EH (cell line): ENCODE results near the gene ABCC12.
A peak's percentile ranks its signal among the peaks of the same experiment; 100 is the strongest.

Experiments used
- DNase-seq: peaks from one replicate; pipeline ENCODE4 v3.0.0-alpha.2; 2015; ENCODE audit warnings: low read depth

Gene ABCC12

DNA sequence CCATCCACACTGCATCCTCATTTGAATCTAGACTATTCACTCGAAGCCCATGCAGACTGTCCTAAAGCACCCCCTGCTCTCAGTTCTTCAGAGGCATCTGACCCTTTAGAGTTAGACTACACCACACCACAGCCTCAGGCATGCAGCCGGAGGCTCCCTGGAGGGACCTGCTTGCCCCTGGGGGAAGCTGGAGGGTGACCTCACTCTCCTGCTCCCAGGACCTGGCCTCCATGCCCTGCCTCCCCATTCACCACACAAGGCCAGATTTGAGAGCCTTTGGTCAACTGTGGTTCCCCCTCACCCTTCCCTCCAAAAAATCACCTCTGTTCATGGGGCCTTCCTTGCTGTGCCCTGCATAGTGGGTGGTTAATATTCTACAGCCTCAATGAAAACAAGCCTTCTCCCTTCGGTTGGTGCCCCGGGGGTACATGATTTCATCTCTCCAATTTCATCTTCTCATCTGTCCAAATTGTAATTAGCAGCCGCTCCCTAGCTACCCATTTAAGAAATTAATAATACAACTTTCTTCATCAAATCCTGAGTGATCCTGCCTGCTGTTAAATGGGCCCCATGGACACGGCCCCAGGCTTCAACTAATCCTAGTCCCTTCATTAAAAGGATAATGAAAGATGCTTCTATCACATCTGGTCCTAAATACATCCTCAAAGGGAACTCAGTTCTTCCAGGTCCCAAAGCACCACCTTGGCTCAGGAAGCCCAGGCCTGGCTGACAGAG, 24.4 kb downstream of the ABCC12 start:
- DNase-seq, result no peak

DNA sequence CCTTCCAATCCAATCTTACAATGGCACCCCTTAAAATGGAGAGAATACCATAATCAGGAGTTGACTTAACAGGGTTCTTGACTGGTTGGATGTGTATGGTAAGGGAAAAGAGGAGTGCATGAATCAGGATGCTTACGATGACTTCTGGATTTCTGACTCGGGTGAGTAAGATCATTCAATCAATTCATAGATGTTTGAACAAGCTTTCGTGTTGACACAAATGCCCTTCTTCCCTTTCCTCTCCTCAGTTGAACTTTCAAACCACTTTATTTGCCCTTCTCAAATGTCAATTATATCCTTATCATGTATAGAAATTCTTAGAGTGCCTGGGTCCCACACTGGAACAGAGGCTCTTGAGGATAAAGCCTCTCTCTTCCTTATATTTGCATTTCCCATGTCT, 25.9 kb downstream of the ABCC12 start:
- no peak for DNase-seq

DNA sequence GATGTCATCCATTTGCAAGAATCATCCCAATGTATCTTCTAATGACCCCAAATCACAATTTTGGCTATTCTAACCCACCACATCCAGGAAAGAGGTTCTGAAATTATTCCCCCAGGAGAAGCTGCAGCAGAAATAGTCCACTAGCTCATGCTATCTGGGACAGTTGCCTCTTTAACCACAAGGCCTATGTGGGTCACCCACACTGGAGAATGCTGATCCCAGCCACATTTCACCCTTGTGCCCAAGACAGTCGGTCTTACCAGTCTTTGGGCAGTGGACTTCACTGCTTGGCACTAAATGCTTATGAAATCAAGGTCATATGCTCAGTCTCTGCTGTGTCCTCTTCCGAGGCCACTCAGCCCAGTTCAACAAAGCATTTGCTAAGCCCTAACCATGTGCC, 27.0 kb downstream of the ABCC12 start:
- DNase-seq, result no peak

DNA sequence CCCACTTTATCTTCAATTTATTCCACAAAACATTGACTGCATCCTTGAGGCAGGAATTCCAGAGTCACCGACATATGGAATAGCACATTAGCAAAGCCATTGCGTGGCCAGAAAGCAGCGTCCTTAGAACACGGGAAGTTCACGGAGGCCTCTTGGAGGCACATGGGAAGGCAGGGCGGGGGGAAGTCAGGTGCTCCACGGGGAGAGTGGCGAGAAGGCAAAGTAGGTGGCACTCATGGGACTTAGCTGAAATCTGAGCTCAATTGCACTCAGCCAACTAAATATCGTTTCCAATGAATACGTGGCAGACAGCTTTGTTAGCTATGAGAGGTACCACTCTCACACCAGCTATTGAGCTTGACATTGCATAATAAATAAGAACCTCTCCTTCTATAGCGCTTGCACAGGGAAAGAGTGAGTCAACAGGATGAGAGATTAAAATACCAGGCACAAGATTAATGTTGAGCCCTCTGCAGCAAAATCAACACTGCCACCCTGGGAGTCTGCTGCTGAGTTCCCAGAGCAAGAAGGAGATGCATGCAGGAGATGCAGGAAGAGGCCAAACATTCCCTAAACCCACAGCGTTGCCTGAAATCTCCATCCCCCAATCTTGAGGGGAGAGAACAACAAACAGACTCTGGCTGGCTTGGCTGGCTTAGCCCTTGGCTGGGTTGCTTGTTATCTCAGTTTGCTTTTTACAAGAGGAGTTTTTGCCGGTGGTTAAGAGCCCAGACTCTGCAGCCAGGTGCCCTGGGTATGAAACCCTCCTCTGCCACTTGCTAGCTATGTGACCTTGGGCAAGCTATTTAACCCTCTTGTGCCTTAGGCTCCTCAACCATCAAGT, 28.8 kb downstream of the ABCC12 start:
- DNase-seq, result peak; percentile 100

DNA sequence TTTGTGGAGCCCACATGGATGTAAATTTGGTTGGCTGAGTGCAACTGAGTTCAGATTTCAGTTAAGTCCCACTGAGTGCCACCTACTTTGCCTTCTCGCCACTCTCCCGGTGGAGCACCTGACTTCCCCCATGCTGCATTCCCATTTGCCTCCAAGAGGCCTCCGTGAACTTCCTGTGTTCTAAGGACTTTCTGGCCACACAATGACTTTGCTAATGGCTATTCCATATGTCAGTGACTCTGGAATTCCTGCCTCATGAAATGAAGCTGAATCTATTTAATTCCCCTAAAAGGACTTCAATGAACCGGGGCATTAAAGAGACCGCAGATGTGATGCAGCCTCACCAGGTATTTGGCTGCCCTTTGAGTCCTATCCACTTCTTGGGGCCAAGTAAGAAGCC, 29.9 kb downstream of the ABCC12 start:
- DNase-seq, result peak; percentile 49

DNA sequence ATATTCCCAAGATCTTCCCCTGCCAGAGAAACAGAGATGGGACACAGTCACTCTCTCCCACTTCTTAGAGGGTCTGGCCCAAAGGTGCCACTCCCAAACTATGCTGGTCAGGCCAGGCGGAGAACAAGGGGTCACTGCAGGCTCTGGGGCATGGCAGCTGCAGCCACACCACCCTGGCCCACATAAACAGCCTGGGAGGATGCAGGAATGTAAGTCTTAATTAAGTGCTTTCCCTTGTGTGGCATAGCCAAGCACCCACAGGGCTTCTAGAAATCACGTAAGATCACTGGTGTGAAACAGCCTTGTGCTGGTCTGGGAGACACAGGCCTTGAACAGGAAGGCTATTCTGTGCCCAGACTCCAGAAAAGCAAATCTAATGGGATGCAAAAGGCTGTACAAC, 31.5 kb downstream of the ABCC12 start:
- peak; percentile 48 for DNase-seq

DNA sequence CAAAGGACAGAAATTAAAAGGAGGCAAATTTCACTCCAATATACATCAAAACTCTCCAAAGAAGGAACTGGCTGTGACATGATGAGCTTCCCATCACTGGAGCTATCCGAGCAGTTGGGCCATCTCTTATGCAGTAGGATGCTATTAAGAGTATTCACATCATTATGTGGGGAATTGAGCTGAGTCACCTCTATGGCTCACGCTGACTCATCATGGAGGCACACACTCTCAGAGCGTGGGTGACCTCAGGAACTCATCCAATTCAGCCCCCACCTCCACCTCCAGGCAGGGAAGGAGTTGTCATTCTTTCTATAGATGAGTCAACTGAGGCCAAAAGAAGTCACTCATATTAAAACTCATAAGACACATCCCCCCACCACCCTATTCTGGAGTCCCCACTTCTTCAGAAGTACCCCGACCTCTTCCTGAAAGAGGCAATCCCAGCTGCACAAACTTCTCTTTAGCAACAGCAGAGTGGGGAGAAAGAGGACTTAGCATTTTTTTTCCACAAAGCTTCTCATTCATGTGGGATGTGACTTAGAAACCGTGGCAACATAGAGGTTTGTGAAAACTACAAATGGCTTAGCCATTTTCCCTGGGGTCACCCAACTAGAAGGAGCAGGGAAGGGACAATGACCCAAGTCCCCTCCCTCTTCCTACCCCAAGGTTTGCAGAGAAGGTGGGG, 32.5 kb downstream of the ABCC12 start:
- DNase-seq, result peak; percentile 99

DNA sequence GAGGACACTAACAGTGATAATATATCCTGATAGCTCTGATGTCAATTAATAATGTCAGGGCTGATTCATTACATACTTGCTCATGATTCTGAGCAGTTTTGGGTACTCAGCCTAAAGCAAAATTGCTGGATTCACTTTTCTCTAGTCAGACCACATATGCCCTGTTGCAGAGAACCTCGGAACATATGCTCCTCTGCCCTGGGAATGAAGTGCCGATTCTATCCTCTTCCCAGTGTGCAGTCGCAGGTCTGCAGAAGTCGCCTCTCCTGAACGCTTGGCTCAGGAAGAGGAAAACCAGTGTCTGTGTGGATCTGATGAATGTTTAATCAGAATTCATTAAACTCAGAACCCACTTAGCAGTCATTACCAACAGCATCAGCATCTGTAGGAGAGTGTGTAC, 34.5 kb downstream of the ABCC12 start:
- peak; percentile 37 for DNase-seq

DNA sequence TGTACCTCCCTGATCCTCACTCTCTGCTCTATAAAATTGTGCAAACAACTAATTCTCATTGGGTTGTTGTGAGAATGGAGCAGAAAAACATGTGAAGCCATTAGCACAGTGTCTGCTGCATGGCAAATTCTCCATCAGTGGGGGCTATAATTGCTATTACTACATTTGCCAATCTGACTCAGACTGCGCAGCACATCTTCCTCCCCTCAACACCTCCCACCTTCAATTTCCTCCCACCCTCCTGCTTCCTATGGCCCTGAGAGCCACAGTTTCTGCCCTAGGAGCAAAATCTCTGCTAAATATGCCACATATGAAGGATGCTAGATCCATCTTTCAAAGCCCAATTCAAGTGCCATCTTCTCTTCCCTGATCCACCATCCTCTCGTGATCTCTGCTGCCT, 37.0 kb downstream of the ABCC12 start:
- DNase-seq, result no peak

DNA sequence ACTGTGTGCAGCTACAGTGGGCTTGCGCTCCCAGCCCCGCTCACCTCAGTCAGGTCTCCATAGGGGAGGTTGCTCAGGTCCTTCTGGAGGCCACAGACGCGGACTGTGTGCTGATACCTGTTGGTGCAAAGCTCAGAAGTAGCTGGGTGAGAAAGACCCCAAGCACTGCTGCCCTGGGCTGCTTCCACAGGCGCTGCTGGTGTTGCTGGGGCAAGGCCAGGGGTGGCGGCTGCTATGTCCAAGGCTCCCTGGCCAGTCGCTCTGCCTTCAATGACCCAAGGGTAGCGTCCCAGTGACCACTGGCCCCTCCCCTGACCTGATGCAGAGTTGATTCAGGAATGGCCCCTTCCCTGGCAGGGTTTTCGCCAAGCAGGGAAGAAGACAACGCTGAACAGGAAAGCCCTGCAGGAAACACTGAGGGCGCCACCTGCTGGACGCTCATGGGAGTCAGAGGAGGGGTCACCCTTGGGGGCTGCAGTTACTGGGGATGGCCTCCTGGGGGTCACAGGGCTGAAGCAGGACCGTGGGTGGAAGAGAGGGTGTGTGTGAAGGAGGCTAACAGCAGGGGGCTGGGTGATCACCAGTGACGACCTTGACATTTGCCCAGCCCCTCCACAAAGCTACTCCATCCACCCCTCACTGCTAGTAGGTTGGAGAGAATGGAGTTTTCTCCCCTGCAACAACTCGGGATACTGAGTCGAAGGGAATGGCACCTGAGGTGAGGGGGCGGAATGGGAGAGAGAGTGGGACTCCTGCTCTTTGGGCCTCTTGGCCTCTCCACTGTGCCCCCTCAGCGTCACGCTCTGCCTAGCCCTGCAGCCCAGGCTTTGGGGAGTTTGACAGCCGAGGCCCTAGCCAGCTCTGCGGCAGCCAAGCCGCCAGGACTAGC, 38.3 kb downstream of the ABCC12 start:
- DNase-seq, result peak; percentile 42

DNA sequence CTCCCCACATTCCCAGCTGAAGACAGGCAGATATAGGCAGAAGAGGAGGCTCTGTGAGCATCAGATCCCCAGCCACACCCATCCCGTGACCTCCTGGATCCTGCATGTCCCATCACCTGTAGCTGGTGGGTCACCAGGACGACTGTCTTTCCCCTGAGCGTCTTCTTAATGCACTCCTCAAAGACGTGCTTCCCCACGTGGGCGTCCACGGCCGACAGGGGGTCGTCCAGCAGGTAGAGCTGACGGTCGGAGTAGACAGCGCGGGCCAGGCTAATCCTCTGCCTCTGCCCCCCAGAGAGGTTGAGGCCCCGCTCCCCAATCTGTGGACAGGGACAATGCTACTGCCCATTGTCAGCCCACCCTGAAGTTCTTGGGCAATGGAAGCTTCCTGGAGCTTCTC, 40.5 kb downstream of the ABCC12 start:
- no peak for DNase-seq

DNA sequence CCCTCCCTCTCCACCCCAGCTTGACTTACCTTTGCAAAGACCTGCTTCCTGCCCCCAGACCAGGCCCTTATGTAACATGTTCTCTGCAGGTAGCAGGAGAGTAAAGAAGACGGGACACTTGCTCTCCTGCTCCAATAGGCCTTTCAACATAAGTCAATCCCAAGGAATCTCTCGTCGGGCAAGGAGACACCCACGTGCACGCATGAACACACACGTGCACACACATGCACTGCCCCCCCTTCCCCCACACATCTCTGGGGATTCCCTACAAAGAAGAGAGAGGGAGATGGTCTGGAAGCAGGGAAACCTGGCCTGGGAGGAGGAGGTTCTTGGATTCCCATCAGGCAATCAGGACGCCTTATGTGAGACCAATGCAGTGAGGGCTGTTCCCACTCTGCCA, 41.4 kb downstream of the ABCC12 start:
- no peak for DNase-seq

DNA sequence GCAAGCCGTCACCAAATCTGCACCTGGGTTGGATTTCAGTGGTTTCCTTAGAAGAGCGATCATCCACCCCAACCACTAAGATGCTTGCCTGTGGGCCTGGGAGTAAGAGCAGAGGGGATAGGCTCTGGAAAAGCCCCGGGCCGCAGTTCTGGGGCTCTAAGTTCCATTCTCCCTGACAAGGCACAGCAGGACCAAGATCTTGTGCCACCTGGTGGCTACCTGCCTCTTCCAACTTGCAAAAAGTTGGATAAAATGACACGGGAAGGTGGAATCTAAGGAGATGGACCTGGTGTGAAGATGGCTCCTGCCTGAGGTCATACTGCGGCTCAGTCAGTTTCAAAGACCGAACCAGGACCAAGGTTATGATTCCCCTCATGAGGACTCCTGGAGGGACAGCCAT, 42.3 kb downstream of the ABCC12 start:
- DNase-seq, result no peak

DNA sequence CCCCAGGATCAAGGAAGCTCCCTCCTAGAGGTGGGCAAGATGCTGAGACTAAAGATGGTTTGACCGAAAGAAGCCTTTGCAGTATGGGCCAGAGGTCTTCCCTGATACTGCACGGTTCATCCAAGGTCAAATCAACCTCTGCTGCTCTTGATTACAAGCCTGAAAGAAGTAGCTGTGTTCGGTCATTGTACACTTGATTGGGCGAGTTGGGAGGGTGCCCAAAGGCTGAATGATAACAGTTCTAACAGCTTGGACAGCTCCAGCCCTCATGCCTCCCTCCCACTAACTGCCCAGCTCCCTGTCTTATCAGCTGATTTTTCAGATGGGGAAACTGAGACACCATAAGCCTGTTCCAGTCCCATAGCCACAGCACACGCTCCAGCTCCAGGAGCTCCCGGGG, 42.8 kb downstream of the ABCC12 start:
- no peak for DNase-seq

DNA sequence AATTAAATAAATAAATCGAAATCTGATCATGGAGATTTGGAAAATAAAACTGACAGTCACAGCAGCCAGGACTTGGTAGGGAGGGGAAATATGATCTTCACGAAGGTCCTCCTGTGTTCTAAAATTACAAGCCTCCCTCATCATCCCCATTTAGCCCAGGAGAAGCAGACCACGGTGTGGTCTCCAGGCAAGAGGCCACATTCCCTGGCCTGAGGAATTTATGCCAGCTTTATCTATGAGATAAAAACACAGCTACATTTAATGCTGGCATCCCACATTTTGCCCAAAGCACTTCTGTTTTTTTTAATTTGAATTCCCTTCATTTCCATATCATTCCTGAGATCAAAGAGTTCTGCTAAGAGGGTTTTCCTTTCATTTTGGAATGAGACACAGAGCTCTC, 43.2 kb downstream of the ABCC12 start:
- DNase-seq, result no peak

DNA sequence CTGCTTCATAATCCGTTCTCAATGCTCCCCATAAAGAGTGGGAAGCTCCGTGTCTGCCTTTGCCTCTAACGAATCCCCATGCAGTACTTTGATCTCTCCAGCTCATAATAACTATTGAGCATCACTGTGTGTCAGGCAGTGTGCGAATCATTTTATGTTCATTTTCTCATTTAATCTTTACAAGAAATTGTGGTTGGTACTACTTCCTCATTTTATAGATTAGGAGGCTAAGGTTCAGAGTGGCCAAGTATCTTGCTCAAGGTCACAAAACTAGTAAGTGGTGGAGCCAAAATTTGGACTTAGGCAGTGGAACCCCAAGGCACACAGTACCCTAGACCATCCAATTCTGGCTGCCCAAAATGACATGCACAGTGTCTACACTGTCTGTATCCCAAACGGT, 44.8 kb downstream of the ABCC12 start:
- no peak for DNase-seq

DNA sequence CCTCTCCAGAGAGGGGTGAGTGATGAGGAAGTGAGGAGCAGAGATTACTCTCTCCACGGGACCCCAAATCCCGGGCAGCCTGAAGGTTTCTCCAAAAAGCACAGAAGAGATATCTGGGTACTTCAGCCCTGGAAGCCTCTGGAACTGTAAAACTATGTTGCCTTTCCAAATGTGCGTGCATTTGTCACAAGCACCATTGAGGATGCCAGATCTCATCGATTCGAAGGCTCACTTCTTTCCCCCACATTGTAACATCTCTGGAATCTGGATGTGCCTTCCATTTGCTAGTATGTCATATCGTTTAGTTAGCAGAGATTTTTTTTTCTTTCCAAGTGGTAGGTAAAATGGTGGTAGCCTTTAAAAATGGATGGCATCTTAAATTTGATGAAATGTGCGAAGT, 45.8 kb downstream of the ABCC12 start:
- no peak for DNase-seq

DNA sequence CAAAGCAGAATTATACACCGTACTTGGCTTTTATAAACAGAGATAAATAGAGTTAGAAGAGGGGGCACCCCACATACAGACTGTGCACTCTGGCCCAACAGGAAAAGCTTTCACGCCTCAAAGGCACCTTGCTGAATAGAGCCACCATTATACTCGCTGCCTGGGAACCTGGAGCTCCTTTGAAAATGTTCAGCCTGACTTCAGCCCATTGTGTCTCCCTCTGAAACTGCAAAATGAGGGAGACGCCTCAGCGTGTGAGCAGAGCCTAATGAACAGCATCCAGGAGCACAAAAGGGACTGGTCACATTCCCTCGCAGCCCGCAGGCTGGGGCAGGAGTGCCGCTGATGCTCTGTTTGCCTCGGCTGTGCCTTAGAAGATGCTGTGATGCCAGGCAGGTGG, 46.3 kb downstream of the ABCC12 start:
- DNase-seq, result no peak

DNA sequence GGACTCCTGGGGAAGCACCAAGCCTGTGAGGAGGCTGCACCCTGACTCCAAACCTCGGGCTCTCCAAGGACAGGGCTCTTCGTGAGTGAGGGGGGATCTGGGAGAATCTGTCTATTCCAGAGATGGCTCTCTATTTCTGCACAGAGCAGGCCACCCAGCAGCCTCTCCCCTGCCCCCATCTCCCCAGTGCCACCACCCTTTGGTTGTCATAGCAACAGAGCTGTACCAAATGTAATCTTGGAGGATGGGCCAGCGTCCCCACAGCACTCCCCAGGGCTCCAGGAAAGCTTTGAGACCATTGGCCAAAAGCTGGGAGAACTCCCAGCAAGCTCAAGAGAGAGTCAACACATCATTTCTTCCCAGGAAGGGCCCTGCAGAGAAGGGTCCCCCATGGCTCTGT, 49.3 kb downstream of the ABCC12 start:
- DNase-seq, result no peak
